Measurements from ENCODE around the gene PSTPIP2.

DNA sequence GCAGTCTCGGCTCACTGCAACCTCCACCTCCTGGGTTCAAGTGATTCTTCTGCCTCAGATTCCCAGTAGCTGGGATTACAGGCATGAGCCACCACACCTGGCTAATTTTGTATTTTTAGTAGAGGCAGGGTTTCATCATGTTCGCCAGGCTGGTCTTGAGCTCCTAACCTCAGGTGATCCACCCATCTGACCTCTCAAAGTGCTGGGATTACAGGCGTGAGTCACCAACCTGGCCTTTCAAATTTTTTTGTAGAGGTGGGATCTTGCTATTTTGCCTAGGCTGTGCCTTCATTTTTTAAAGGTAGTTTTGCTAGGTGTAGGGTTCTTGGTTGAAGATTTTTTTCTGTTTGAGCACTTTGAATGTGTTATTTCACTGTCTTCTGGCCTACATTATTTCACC lies 38.3 kb upstream of the PSTPIP2 start:
- TF ChIP-seq MAFK (IDR thresholded peaks at IDR 0.05; ENCODE audit: low read depth, low read length) (no peak), BACH1 (IDR thresholded peaks at IDR 0.05; ENCODE audit: low read length) (no peak), RAD21 (IDR thresholded peaks at IDR 0.05 in 1 of 2, conservative IDR thresholded peaks at IDR 0.05 in 1 of 2; ENCODE audit: low read depth in 2 of 2, low read length in 2 of 2) (no peak), JUN (IDR thresholded peaks at IDR 0.05; ENCODE audit: low read depth, low read length) (no peak)
- TF ChIP-seq, protein P1, sequence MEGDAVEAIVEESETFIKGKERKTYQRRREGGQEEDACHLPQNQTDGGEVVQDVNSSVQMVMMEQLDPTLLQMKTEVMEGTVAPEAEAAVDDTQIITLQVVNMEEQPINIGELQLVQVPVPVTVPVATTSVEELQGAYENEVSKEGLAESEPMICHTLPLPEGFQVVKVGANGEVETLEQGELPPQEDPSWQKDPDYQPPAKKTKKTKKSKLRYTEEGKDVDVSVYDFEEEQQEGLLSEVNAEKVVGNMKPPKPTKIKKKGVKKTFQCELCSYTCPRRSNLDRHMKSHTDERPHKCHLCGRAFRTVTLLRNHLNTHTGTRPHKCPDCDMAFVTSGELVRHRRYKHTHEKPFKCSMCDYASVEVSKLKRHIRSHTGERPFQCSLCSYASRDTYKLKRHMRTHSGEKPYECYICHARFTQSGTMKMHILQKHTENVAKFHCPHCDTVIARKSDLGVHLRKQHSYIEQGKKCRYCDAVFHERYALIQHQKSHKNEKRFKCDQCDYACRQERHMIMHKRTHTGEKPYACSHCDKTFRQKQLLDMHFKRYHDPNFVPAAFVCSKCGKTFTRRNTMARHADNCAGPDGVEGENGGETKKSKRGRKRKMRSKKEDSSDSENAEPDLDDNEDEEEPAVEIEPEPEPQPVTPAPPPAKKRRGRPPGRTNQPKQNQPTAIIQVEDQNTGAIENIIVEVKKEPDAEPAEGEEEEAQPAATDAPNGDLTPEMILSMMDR (IDR thresholded peaks at IDR 0.05; ENCODE audit: control extremely low read depth in 1 of 3, insufficient read depth in 1 of 3, low read depth in 1 of 3, low read length in 3 of 3): no peak
